HepG2 (cell line): Measurements from ENCODE around the gene ZCCHC7. TPM values are rescaled to one million over a fixed set of nuclear protein-coding genes. Genes with fewer than 3 reads are reported as not detected.
"Not testable (repeated sequence)": the region's sequence is repeated elsewhere in the genome, so short reads cannot be mapped to it uniquely, and the experiment has no call there.

Experiments used
- ATAC-seq: fragments of 200-7000 bp; cut with Tn5 transposase; 3 replicates; pipeline ENCODE4 v1.9.1; 2020; ENCODE audit warnings: mild to moderate bottlenecking, moderate library complexity
- BruUV-seq: library from RNA; stranded (reverse); fragments of 400-500 nt; replicated peaks from 2 replicates; lab custom pipeline; 2021; lab: Mats Ljungman, UMichigan
- CTCF ChIA-PET: fragments of 300-600 bp; formaldehyde crosslinking; extraction: SDS; loops from one replicate; lab custom pipeline; 2021; ENCODE audit warnings: low total read pairs, inconsistent platforms, low intra/inter-chr PET ratio; lab: Yijun Ruan, JAX
- POLR2A ChIA-PET: fragments of 350-600 bp; sonication (Branson Sonifier 250); formaldehyde crosslinking; loops from one replicate; lab custom pipeline; 2020; ENCODE audit warnings: antibody characterized with exemption, inconsistent platforms; lab: Yijun Ruan, JAX
- DNase-seq: peaks from one replicate; pipeline ENCODE4 v3.0.0-alpha.2; 2015; ENCODE audit warnings: low spot score
- FAIRE-seq: peaks from 3 replicates; lab custom pipeline; 2011; peaks lifted over from hg19 to GRCh38; lab: Jason Lieb, UNC
- H2AFZ ChIP-seq: one replicate; pipeline ENCODE4 v1.6.1; 2011; ENCODE audit warnings: low read length, inconsistent platforms
- H3K27ac ChIP-seq: fragments of 300-600 bp; 3 replicates; pipeline ENCODE4 v1.8.0; 2011; ENCODE audit warnings: mixed run types, mild to moderate bottlenecking, mixed read lengths, low read length, inconsistent platforms; ENCODE audit not compliant: insufficient read depth; ENCODE audit errors: extremely low read length
- H3K27me3 ChIP-seq, 2 experiments: fragments of 200-600 bp in 1 of 2; 2 replicates in 1 of 2; 3 replicates in 1 of 2; pipeline versions ENCODE4 v1.6.0 to v1.8.0; 2011; ENCODE audit warnings: low read length in 2 of 2, mild to moderate bottlenecking in 2 of 2, moderate library complexity in 2 of 2, inconsistent platforms in 1 of 2; ENCODE audit not compliant: insufficient read depth in 2 of 2, control insufficient read depth in 1 of 2
- H3K36me3 ChIP-seq, 2 experiments: fragments of 200-600 bp in 1 of 2; replicated peaks in 1 of 2; 2 replicates in 1 of 2; 3 replicates in 1 of 2; pipeline versions ENCODE4 v1.5.1 to v1.8.0; 2011; ENCODE audit warnings: low read length in 2 of 2, inconsistent platforms in 1 of 2; ENCODE audit not compliant: insufficient read depth in 2 of 2, control insufficient read depth in 1 of 2
- H3K4me1 ChIP-seq: 2 replicates; pipeline ENCODE4 v1.5.1; 2012; ENCODE audit warnings: low read length, inconsistent platforms; ENCODE audit not compliant: insufficient read depth
- H3K4me2 ChIP-seq: 2 replicates; pipeline ENCODE4 v1.6.0; 2011; ENCODE audit warnings: low read depth, low read length, inconsistent platforms
- H3K4me3 ChIP-seq, 3 experiments: fragments of 200-600 bp in 1 of 3; sonication (generic), shearing (Covaris generic) in 1 of 3; replicated peaks in 1 of 3; 2 replicates each; pipeline ENCODE4 v1.5.1; 2011 to 2016; ENCODE audit warnings: low read length in 3 of 3, inconsistent platforms in 2 of 3, low read depth in 2 of 3, mild to moderate bottlenecking in 2 of 3, control low read depth in 1 of 3, mixed read lengths in 1 of 3; ENCODE audit not compliant: insufficient read depth in 1 of 3
- H3K79me2 ChIP-seq: one replicate; pipeline ENCODE4 v1.6.1; 2011; ENCODE audit warnings: low read length, inconsistent platforms; ENCODE audit not compliant: insufficient read depth
- H3K9ac ChIP-seq: 2 replicates; pipeline ENCODE4 v1.6.0; 2011; ENCODE audit warnings: mild to moderate bottlenecking, low read depth, low read length, inconsistent platforms; ENCODE audit not compliant: insufficient read depth
- H3K9me3 ChIP-seq: 2 replicates; pipeline ENCODE4 v1.5.1; 2012; ENCODE audit warnings: mild to moderate bottlenecking, low read length
- H4K20me1 ChIP-seq: 2 replicates; pipeline ENCODE4 v1.6.0; 2011; ENCODE audit warnings: inconsistent platforms, mild to moderate bottlenecking, low read length, moderate library complexity; ENCODE audit not compliant: insufficient read depth
- MAFF ChIP-seq: IDR thresholded peaks from 2 replicates; pipeline ENCODE4 v1.6.1; 2011; ENCODE audit warnings: low read depth, low read length, improper control_type of control experiment
- MAFK ChIP-seq, 2 experiments: IDR thresholded peaks in 1 of 2; conservative IDR thresholded peaks in 1 of 2; 2 replicates each; pipeline ENCODE4 v1.6.1; 2011; ENCODE audit warnings: improper control_type of control experiment in 2 of 2, low read length in 2 of 2
- WGBS: methylation state at CpG from one replicate; pipeline ENCODE4 v1.1.6; 2017; ENCODE audit warnings: low lambda C conversion rate; 5-methylcytosine and 5-hydroxymethylcytosine counted together
- in situ Hi-C: cut with HindIII; loops from 2 replicates; pipeline ENCODE4 v1.10.0; 2017; ENCODE audit warnings: low pct_unique_long_range_greater_than_20kb; ENCODE audit not compliant: extremely low pct_ligation_motif_present
- intact Hi-C: fragments of 100-400 bp; cut with micrococcal nuclease; formaldehyde crosslinking; loops from one replicate; pipeline ENCODE4 v1.10.0; 2022; ENCODE audit not compliant: unreplicated experiment
- polyA plus RNA-seq, 8 experiments: library from polyadenylated mRNA; depleted of rRNA in 3 of 8; stranded (reverse) in 7 of 8; unstranded in 1 of 8; fragments of >200 nt; fragmentation: Illumina TruSeq in 4 of 8; extraction: Trizol in 4 of 8; gene quantifications; 2 replicates each; pipeline versions ENCODE4 v1.2.1 to v1.2.3, GENCODE V29; 2011 to 2016; ENCODE audit warnings: low read depth in 4 of 8, missing spikeins in 1 of 8, mixed read lengths in 1 of 8; ENCODE audit not compliant: insufficient read depth in 1 of 8
- total RNA-seq, 5 experiments: library from RNA; depleted of rRNA; stranded (reverse); fragments of >200 nt; fragmentation: Illumina TruSeq; extraction: Trizol; gene quantifications; 2 replicates each; pipeline ENCODE4 v1.2.3, GENCODE V29; 2016; ENCODE audit warnings: low read depth in 1 of 5
- TF ChIP-seq, protein P1 (sequence below): sonication (generic); formaldehyde crosslinking; IDR thresholded peaks from 2 replicates; pipeline ENCODE4 v1.4.0; 2020; ENCODE audit warnings: missing genetic modification reagents; ENCODE audit errors: not compliant biosample characterization

Gene ZCCHC7
- total and polyA plus RNA-seq, 2 of the 13 experiments (the other 11 are each of a cell fraction or from before 2014, with no cell fraction given): 13.6 to 19.3 TPM

DNA sequence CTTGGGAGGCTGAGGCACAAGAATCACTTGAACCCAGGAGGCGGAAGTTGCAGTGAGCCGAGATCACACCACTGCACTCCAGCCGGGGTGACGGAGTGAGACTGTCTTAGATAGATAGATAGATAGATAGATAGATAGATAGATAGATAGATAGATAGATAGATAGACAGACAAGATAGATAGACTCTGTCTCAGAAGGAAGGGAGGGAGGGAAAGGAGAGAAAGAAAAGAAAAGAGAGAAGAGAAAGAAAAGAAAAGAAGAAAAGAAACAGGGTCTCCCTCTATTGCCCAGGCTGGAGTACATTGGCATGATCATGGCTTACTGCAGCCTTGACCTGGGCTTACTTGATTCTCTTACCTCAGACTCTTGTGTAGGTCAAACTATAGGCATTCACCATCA lies 44.0 kb downstream of the ZCCHC7 start:
- H3K79me2 ChIP-seq, intact Hi-C loops, FAIRE-seq, POLR2A ChIA-PET, H3K9me3 ChIP-seq, H3K27me3 ChIP-seq, ATAC-seq, DNase-seq, H2AFZ ChIP-seq, H4K20me1 ChIP-seq, BruUV-seq, H3K9ac ChIP-seq, in situ Hi-C loops, H3K4me2 ChIP-seq, CTCF ChIA-PET, H3K27ac ChIP-seq, H3K4me3 ChIP-seq, H3K4me1 ChIP-seq: not testable (repeated sequence)
- 100% methylated on average over 4 of the region's 4 CpGs for WGBS
- peaks cover 0 to 10% of the 10 kb centered on the region in 2 experiments; a peak in 2 of 5 replicates for H3K36me3 ChIP-seq

DNA sequence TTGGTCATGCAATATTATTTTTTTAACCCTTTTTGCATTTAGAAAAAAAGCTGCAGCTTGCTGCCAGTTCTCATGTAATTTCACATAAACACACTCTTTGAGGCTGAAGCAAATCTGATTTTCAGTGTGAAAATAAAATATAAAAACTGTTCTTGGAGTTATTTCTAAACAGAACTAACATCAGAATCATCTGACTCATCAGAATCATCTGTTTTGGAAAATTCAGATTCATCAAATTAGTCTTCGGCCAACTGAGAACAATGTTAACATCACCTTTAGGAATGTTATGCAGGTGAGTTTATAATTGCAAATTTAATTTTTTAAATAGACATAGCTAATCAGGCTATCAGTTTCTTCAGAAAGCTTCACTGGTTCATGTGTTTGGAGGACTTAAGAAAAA lies 45.3 kb downstream of the ZCCHC7 start:
- no TSS peak for BruUV-seq
- CTCF ChIA-PET: no interaction called here
- Histone ChIP-seq H3K27me3 (no peaks in the 10 kb centered on the region), H2AFZ (no peak overlapping the region), H3K9me3 (no peaks in the 10 kb centered on the region), H3K4me2 (no peak overlapping the region), H3K36me3 (peaks cover 0 to 4% of the 10 kb centered on the region in 2 experiments; a peak in 2 of 5 replicates), H3K4me3 (no peak overlapping the region), H3K4me1 (no peaks in the 10 kb centered on the region), H4K20me1 (no peaks in the 10 kb centered on the region), H3K79me2 (no peaks in the 10 kb centered on the region), H3K9ac (no peak overlapping the region), H3K27ac (no peak overlapping the region)
- in situ Hi-C loops: no loop called here
- DNase-seq (no peak), FAIRE-seq (no peak), ATAC-seq (no peak)
- intact Hi-C loops: no loop called here
- WGBS: 97% methylated on average over 1 of the region's 1 CpG
- TF ChIP-seq MAFK (conservative IDR thresholded peaks at IDR 0.05 in 1 of 2, IDR thresholded peaks at IDR 0.05 in 1 of 2; ENCODE audit: low read length in 2 of 2): peak in 1 of 2 experiments; percentile 52; a peak in 2 of 4 replicates
- TF ChIP-seq MAFF: peak; percentile 25; the same call in 1 of the 2 replicates
- TF ChIP-seq, protein P1, sequence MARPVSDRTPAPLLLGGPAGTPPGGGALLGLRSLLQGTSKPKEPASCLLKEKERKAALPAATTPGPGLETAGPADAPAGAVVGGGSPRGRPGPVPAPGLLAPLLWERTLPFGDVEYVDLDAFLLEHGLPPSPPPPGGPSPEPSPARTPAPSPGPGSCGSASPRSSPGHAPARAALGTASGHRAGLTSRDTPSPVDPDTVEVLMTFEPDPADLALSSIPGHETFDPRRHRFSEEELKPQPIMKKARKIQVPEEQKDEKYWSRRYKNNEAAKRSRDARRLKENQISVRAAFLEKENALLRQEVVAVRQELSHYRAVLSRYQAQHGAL (CRISPR knock-in tag): no peak
- POLR2A ChIA-PET: no interaction called here
